HepG2 (cell line): ENCODE results near the gene NUDT2. TPM values are rescaled to one million over a fixed set of nuclear protein-coding genes. Genes with fewer than 3 reads are reported as not detected.

ENCODE experiments used
- ATAC-seq: fragments of 200-7000 bp; cut with Tn5 transposase; 3 replicates; pipeline ENCODE4 v1.9.1; 2020; ENCODE audit warnings: mild to moderate bottlenecking, moderate library complexity
- BruUV-seq: library from RNA; stranded (reverse); fragments of 400-500 nt; replicated peaks from 2 replicates; lab custom pipeline; 2021; lab: Mats Ljungman, UMichigan
- CTCF ChIA-PET: fragments of 300-600 bp; formaldehyde crosslinking; extraction: SDS; loops from one replicate; lab custom pipeline; 2021; ENCODE audit warnings: low total read pairs, inconsistent platforms, low intra/inter-chr PET ratio; lab: Yijun Ruan, JAX
- POLR2A ChIA-PET: fragments of 350-600 bp; sonication (Branson Sonifier 250); formaldehyde crosslinking; loops from one replicate; lab custom pipeline; 2020; ENCODE audit warnings: antibody characterized with exemption, inconsistent platforms; lab: Yijun Ruan, JAX
- DNase-seq: peaks from one replicate; pipeline ENCODE4 v3.0.0-alpha.2; 2015; ENCODE audit warnings: low spot score
- FAIRE-seq: peaks from 3 replicates; lab custom pipeline; 2011; peaks lifted over from hg19 to GRCh38; lab: Jason Lieb, UNC
- H2AFZ ChIP-seq: one replicate; pipeline ENCODE4 v1.6.1; 2011; ENCODE audit warnings: low read length, inconsistent platforms
- H3K27ac ChIP-seq: fragments of 300-600 bp; 3 replicates; pipeline ENCODE4 v1.8.0; 2011; ENCODE audit warnings: mixed run types, mild to moderate bottlenecking, mixed read lengths, low read length, inconsistent platforms; ENCODE audit not compliant: insufficient read depth; ENCODE audit errors: extremely low read length
- H3K27me3 ChIP-seq, 2 experiments: fragments of 200-600 bp in 1 of 2; 2 replicates in 1 of 2; 3 replicates in 1 of 2; pipeline versions ENCODE4 v1.6.0 to v1.8.0; 2011; ENCODE audit warnings: low read length in 2 of 2, mild to moderate bottlenecking in 2 of 2, moderate library complexity in 2 of 2, inconsistent platforms in 1 of 2; ENCODE audit not compliant: insufficient read depth in 2 of 2, control insufficient read depth in 1 of 2
- H3K36me3 ChIP-seq, 2 experiments: fragments of 200-600 bp in 1 of 2; replicated peaks in 1 of 2; 2 replicates in 1 of 2; 3 replicates in 1 of 2; pipeline versions ENCODE4 v1.5.1 to v1.8.0; 2011; ENCODE audit warnings: low read length in 2 of 2, inconsistent platforms in 1 of 2; ENCODE audit not compliant: insufficient read depth in 2 of 2, control insufficient read depth in 1 of 2
- H3K4me1 ChIP-seq: 2 replicates; pipeline ENCODE4 v1.5.1; 2012; ENCODE audit warnings: low read length, inconsistent platforms; ENCODE audit not compliant: insufficient read depth
- H3K4me2 ChIP-seq: 2 replicates; pipeline ENCODE4 v1.6.0; 2011; ENCODE audit warnings: low read depth, low read length, inconsistent platforms
- H3K4me3 ChIP-seq, 3 experiments: fragments of 200-600 bp in 1 of 3; sonication (generic), shearing (Covaris generic) in 1 of 3; replicated peaks in 1 of 3; 2 replicates each; pipeline ENCODE4 v1.5.1; 2011 to 2016; ENCODE audit warnings: low read length in 3 of 3, inconsistent platforms in 2 of 3, low read depth in 2 of 3, mild to moderate bottlenecking in 2 of 3, control low read depth in 1 of 3, mixed read lengths in 1 of 3; ENCODE audit not compliant: insufficient read depth in 1 of 3
- H3K79me2 ChIP-seq: one replicate; pipeline ENCODE4 v1.6.1; 2011; ENCODE audit warnings: low read length, inconsistent platforms; ENCODE audit not compliant: insufficient read depth
- H3K9ac ChIP-seq: 2 replicates; pipeline ENCODE4 v1.6.0; 2011; ENCODE audit warnings: mild to moderate bottlenecking, low read depth, low read length, inconsistent platforms; ENCODE audit not compliant: insufficient read depth
- H3K9me3 ChIP-seq: 2 replicates; pipeline ENCODE4 v1.5.1; 2012; ENCODE audit warnings: mild to moderate bottlenecking, low read length
- H4K20me1 ChIP-seq: 2 replicates; pipeline ENCODE4 v1.6.0; 2011; ENCODE audit warnings: inconsistent platforms, mild to moderate bottlenecking, low read length, moderate library complexity; ENCODE audit not compliant: insufficient read depth
- GABPA ChIP-seq, 2 experiments: IDR thresholded peaks; 2 replicates each; pipeline ENCODE4 v1.6.1; 2011 to 2016; ENCODE audit warnings: low read depth in 2 of 2, low read length in 1 of 2, missing biosample characterization in 1 of 2, missing genetic modification characterization in 1 of 2
- KLF12 ChIP-seq: sonication (generic); formaldehyde crosslinking; IDR thresholded peaks from 2 replicates; pipeline ENCODE4 v1.4.0; 2020; ENCODE audit warnings: missing genetic modification reagents, borderline replicate concordance
- SIX4 ChIP-seq: sonication (generic); formaldehyde crosslinking; IDR thresholded peaks from 2 replicates; pipeline ENCODE4 v1.4.0; 2020; ENCODE audit warnings: missing genetic modification reagents
- ZMYM3 ChIP-seq: sonication (generic); formaldehyde crosslinking; IDR thresholded peaks from 2 replicates; pipeline ENCODE4 v1.5.1; 2020; ENCODE audit warnings: mild to moderate bottlenecking, missing genetic modification reagents
- ZNF615 ChIP-seq: sonication (generic); formaldehyde crosslinking; IDR thresholded peaks from 2 replicates; pipeline ENCODE4 v1.5.0; 2020; ENCODE audit warnings: mild to moderate bottlenecking, missing genetic modification reagents, borderline replicate concordance
- ZNF883 ChIP-seq: sonication (generic); formaldehyde crosslinking; IDR thresholded peaks from 2 replicates; pipeline ENCODE4 v1.5.1; 2020; ENCODE audit warnings: mild to moderate bottlenecking, missing genetic modification reagents; ENCODE audit errors: not compliant biosample characterization
- whole genome bisulfite sequencing: methylation state at CpG from one replicate; pipeline ENCODE4 v1.1.6; 2017; ENCODE audit warnings: low lambda C conversion rate; 5-methylcytosine and 5-hydroxymethylcytosine counted together
- in situ Hi-C: cut with HindIII; loops from 2 replicates; pipeline ENCODE4 v1.10.0; 2017; ENCODE audit warnings: low pct_unique_long_range_greater_than_20kb; ENCODE audit not compliant: extremely low pct_ligation_motif_present
- intact Hi-C: fragments of 100-400 bp; cut with micrococcal nuclease; formaldehyde crosslinking; loops from one replicate; pipeline ENCODE4 v1.10.0; 2022; ENCODE audit not compliant: unreplicated experiment
- polyA plus RNA-seq, 8 experiments: library from polyadenylated mRNA; depleted of rRNA in 3 of 8; stranded (reverse) in 7 of 8; unstranded in 1 of 8; fragments of >200 nt; fragmentation: Illumina TruSeq in 4 of 8; extraction: Trizol in 4 of 8; gene quantifications; 2 replicates each; pipeline versions ENCODE4 v1.2.1 to v1.2.3, GENCODE V29; 2011 to 2016; ENCODE audit warnings: low read depth in 4 of 8, missing spikeins in 1 of 8, mixed read lengths in 1 of 8; ENCODE audit not compliant: insufficient read depth in 1 of 8
- total RNA-seq, 5 experiments: library from RNA; depleted of rRNA; stranded (reverse); fragments of >200 nt; fragmentation: Illumina TruSeq; extraction: Trizol; gene quantifications; 2 replicates each; pipeline ENCODE4 v1.2.3, GENCODE V29; 2016; ENCODE audit warnings: low read depth in 1 of 5
- TF ChIP-seq, protein P1 (sequence below): sonication (generic); formaldehyde crosslinking; IDR thresholded peaks from 2 replicates; pipeline ENCODE4 v1.9.0; 2021; ENCODE audit warnings: missing genetic modification reagents, mild to moderate bottlenecking, borderline replicate concordance
- TF ChIP-seq, protein P2 (sequence below): sonication (generic); formaldehyde crosslinking; IDR thresholded peaks from 2 replicates; pipeline ENCODE4 v1.9.0; 2021; ENCODE audit warnings: missing genetic modification reagents, borderline replicate concordance

NUDT2 gene
- total and polyA plus RNA-seq, 2 of the 13 experiments (the other 11 are each of a cell fraction or from before 2014, with no cell fraction given) = 19.9 to 24.6 TPM

DNA sequence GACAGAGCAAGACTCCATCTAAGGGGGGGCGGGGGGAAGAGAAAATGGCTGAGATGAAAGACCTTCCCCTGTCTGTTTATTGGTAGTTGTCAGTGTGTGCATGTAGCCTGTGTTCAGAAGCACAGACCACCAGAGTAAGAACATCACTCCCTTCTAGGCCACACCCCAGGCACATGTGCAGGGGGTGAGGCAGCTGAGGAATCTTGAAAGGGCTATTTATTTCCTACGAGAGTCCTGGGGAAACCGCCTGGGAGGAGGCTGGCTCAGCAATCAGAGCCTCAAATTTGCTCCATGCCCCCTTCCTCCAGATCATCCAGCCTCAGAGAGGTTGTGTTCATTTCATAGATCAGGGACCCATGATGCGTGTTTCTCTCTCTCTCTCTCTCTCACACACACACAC is 40.3 kb downstream of the NUDT2 start:
- Histone ChIP-seq H3K4me3 (no peak overlapping the region), H3K4me1 (peaks cover 33% of the 10 kb centered on the region), H3K79me2 (peaks cover 10% of the 10 kb centered on the region), H3K9me3 (peaks cover 6% of the 10 kb centered on the region; the same call in 1 of the 2 replicates), H2AFZ (no peak overlapping the region), H3K36me3 (peaks cover 22 to 33% of the 10 kb centered on the region in 2 experiments), H3K27ac (no peak overlapping the region), H3K9ac (no peak overlapping the region), H3K27me3 (no peaks in the 10 kb centered on the region), H3K4me2 (no peak overlapping the region), H4K20me1 (no peaks in the 10 kb centered on the region)
- no peak for TF ChIP-seq ZMYM3 (CRISPR knock-in tag)
- TF ChIP-seq, protein P1, sequence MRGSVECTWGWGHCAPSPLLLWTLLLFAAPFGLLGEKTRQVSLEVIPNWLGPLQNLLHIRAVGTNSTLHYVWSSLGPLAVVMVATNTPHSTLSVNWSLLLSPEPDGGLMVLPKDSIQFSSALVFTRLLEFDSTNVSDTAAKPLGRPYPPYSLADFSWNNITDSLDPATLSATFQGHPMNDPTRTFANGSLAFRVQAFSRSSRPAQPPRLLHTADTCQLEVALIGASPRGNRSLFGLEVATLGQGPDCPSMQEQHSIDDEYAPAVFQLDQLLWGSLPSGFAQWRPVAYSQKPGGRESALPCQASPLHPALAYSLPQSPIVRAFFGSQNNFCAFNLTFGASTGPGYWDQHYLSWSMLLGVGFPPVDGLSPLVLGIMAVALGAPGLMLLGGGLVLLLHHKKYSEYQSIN = no peak
- TF ChIP-seq, protein P2, sequence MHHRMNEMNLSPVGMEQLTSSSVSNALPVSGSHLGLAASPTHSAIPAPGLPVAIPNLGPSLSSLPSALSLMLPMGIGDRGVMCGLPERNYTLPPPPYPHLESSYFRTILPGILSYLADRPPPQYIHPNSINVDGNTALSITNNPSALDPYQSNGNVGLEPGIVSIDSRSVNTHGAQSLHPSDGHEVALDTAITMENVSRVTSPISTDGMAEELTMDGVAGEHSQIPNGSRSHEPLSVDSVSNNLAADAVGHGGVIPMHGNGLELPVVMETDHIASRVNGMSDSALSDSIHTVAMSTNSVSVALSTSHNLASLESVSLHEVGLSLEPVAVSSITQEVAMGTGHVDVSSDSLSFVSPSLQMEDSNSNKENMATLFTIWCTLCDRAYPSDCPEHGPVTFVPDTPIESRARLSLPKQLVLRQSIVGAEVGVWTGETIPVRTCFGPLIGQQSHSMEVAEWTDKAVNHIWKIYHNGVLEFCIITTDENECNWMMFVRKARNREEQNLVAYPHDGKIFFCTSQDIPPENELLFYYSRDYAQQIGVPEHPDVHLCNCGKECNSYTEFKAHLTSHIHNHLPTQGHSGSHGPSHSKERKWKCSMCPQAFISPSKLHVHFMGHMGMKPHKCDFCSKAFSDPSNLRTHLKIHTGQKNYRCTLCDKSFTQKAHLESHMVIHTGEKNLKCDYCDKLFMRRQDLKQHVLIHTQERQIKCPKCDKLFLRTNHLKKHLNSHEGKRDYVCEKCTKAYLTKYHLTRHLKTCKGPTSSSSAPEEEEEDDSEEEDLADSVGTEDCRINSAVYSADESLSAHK = no peak
- TF ChIP-seq ZNF883 (CRISPR knock-in tag) = no peak
- no peak for TF ChIP-seq KLF12
- no peak for TF ChIP-seq GABPA (IDR thresholded peaks at IDR 0.05; ENCODE audit: low read depth, low read length)
- no peak for TF ChIP-seq GABPA (CRISPR knock-in tag; IDR thresholded peaks at IDR 0.05; ENCODE audit: low read depth)
- TF ChIP-seq SIX4 (CRISPR knock-in tag) = no peak
- no peak for TF ChIP-seq ZNF615
- intact Hi-C loops (no loop called here), in situ Hi-C loops (no loop called here)
- no peak for ATAC-seq
- no TSS peak for BruUV-seq
- CTCF ChIA-PET = no interaction called here
- POLR2A ChIA-PET = no interaction called here
- DNase-seq = no peak
- FAIRE-seq = no peak
- WGBS = 98% methylated on average over 4 of the region's 4 CpGs
